ENCODE data around the gene MRPS2.
A peak's percentile ranks its signal among the peaks of the same experiment; 100 is the strongest.
"Not testable (repeated sequence)": the region's sequence is repeated elsewhere in the genome, so short reads cannot be mapped to it uniquely, and the experiment has no call there.

MRPS2 gene

GRCh38 chr9:135501261-135502167, 1.0 kb downstream of the MRPS2 start:
- no peak for DNase-seq (ENCODE audit: low read depth)

GRCh38 chr9:135502168-135502872, 1.8 kb downstream of the MRPS2 start:
- DNase-seq (ENCODE audit: low read depth), result no peak

- no peak for DNase-seq (ENCODE audit: low read depth)
These were observed 2.4 kb downstream of the MRPS2 start for GRCh38 chr9:135502873-135503321.

GRCh38 chr9:135503371-135504261, 3.1 kb downstream of the MRPS2 start:
- DNase-seq (ENCODE audit: low read depth), result no peak

- peak; percentile 61 for DNase-seq (ENCODE audit: low read depth)
These were observed 4.1 kb downstream of the MRPS2 start for GRCh38 chr9:135504262-135505243.

- no peak for DNase-seq (ENCODE audit: low read depth)
These were observed 5.1 kb downstream of the MRPS2 start for GRCh38 chr9:135505406-135506187.

- no peak for DNase-seq (ENCODE audit: low read depth)
These were observed 6.0 kb downstream of the MRPS2 start for GRCh38 chr9:135506327-135507103.

GRCh38 chr9:135507104-135508035, 6.9 kb downstream of the MRPS2 start:
- DNase-seq (ENCODE audit: low read depth), result no peak

- no peak for DNase-seq (ENCODE audit: low read depth)
These were observed 7.8 kb downstream of the MRPS2 start for GRCh38 chr9:135508211-135508820.

GRCh38 chr9:135509458-135509857, 9.0 kb downstream of the MRPS2 start:
- no peak for DNase-seq (ENCODE audit: low read depth)

GRCh38 chr9:135512241-135512603, 11.7 kb downstream of the MRPS2 start:
- DNase-seq (ENCODE audit: low read depth), result no peak

- no peak for DNase-seq (ENCODE audit: low read depth)
These were observed 12.4 kb downstream of the MRPS2 start for GRCh38 chr9:135512904-135513303.

GRCh38 chr9:135513351-135513846, 12.9 kb downstream of the MRPS2 start:
- DNase-seq (ENCODE audit: low read depth), result no peak

GRCh38 chr9:135513906-135514305, 13.4 kb downstream of the MRPS2 start:
- DNase-seq (ENCODE audit: low read depth), result not testable (repeated sequence)

- no peak for DNase-seq (ENCODE audit: low read depth)
These were observed 14.0 kb downstream of the MRPS2 start for GRCh38 chr9:135514342-135515082.

- no peak for DNase-seq (ENCODE audit: low read depth)
These were observed 14.8 kb downstream of the MRPS2 start for GRCh38 chr9:135515083-135515951.
